ENCODE results near the gene PRDM11.

Gene PRDM11

GRCh38 chr11:45267652-45268299 is 121.3 kb downstream of the PRDM11 start:
- no peak for DNase-seq

- DNase-seq = no peak
Observed at GRCh38 chr11:45269678-45270077, 123.2 kb downstream of the PRDM11 start.

GRCh38 chr11:45270946-45271716 is 124.7 kb downstream of the PRDM11 start:
- no peak for DNase-seq

GRCh38 chr11:45272701-45273100 is 126.3 kb downstream of the PRDM11 start:
- no peak for DNase-seq

GRCh38 chr11:45273509-45273908 is 127.1 kb downstream of the PRDM11 start:
- DNase-seq = no peak

- no peak for DNase-seq
Observed at GRCh38 chr11:45274206-45274605, 127.8 kb downstream of the PRDM11 start.

- DNase-seq = no peak
Observed at GRCh38 chr11:45275828-45276227, 129.4 kb downstream of the PRDM11 start.

DNA sequence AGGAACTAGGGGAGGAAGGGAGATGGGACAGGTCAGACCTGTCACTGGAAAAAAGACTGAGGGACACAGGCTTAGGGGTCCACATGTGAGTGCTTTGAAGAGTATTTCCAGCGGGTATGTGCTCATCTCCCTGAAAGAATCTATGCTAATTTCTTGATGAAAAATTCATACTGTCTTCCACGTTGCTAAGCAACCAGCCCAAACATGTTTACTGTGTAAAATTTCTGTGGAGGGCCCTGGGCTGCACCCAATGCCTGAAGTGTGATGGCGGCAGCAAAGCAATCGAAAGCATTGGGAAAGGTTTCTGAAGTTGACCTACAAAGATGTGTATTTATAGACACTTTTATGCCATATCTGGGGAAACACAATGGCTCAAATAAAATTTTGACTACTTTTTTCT is 132.3 kb downstream of the PRDM11 start:
- DNase-seq = no peak

DNA sequence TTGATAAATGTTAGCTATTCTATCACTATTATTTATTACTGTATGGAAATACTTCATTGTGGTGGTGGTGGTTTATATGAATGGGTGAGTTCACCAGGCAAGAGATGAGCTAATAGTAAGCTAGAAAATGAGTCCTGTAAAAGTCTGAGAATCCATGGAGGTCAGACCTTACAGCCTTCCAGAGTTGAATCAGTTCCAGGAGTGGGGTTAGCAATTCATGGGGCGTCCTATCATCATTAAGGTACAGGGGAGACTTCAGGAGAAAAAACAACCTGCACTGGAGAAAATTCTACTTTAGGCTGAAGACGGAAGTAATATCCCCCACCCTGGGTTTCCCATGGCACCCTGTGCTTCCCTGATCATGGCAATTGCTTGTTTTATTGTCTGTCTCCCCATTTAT is 133.2 kb downstream of the PRDM11 start:
- DNase-seq = no peak

DNA sequence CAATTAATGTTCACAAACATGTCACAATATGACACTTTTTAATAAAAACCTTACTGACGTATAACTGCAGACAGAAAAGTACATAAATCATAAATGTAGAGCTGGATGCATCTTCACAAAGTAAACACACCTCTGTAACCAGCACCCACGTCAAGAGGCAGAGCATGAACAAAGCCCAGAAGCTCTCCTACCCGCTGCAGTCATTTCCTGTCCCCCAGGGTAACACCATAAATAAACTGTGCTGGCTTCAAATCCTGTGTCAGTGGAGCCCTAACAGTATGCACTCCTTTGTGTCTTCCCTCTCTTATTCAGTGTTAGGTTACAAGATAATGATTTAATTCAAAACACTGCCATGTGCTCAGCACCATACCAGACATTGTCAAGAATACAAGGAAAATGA is 134.0 kb downstream of the PRDM11 start:
- no peak for DNase-seq

DNA sequence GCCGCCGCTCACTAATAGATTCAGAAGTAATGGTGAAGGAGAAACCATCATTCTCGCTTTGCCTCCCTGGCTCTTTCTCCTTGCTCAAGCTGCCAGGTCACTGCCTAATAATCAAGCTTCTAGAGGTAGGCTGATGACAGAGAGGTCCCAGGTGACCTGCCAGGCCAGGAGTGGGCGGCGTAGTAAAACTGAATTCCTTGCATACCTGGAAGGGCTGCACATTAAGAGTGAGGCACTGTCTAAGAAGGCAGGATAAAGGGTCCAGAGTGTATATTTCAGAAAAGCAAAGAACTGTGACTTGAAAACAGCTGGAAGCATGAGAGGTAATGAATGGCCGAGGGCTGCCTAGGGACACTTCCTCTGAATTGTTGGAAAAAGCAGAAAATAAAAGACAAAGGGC is 135.6 kb downstream of the PRDM11 start:
- no peak for DNase-seq
